GM23338 (cell line): ENCODE data around the gene MPP1.

Source experiments
- CREB1 ChIP-seq: fragments of 250-450 bp; sonication (Bioruptor Pico); IDR thresholded peaks from 2 replicates; pipeline ENCODE4 v1.5.0; 2020; ENCODE audit warnings: low read depth, mild to moderate bottlenecking, moderate library complexity
- CTCF ChIP-seq, 2 experiments: fragments of 200-600 bp in 1 of 2; sonication (generic) in 1 of 2; conservative IDR thresholded peaks; 2 replicates each; pipeline versions ENCODE4 v1.5.1 to v1.6.1; 2016 to 2017; ENCODE audit warnings: antibody characterized with exemption in 2 of 2, low read depth in 2 of 2, mild to moderate bottlenecking in 2 of 2, moderate library complexity in 1 of 2
- ETS1 ChIP-seq: IDR thresholded peaks from 2 replicates; pipeline ENCODE4 v1.6.1; 2016; ENCODE audit warnings: antibody characterized with exemption
- EZH2 ChIP-seq: fragments of 200-600 bp; sonication (generic); IDR thresholded peaks from one replicate; pipeline ENCODE4 v1.8.0; 2017; ENCODE audit warnings: antibody characterized with exemption, mild to moderate bottlenecking, low read depth; ENCODE audit not compliant: unreplicated experiment
- EZH2phosphoT487 ChIP-seq: fragments of 200-600 bp; sonication (generic); IDR thresholded peaks from one replicate; pipeline ENCODE4 v1.8.1; 2018; ENCODE audit warnings: antibody characterized with exemption; ENCODE audit not compliant: unreplicated experiment
- JUNB ChIP-seq: IDR thresholded peaks from one replicate; pipeline ENCODE4 v1.6.1; 2016; ENCODE audit warnings: antibody characterized with exemption; ENCODE audit not compliant: unreplicated experiment
- NANOG ChIP-seq: IDR thresholded peaks from 2 replicates; pipeline ENCODE4 v1.6.1; 2016; ENCODE audit warnings: antibody characterized with exemption, borderline replicate concordance
- POLR2AphosphoS5 ChIP-seq: IDR thresholded peaks from 2 replicates; pipeline ENCODE4 v1.6.1; 2016; ENCODE audit warnings: antibody characterized with exemption, low read depth
- REST ChIP-seq: IDR thresholded peaks from one replicate; pipeline ENCODE4 v1.6.1; 2018; ENCODE audit warnings: antibody characterized with exemption; ENCODE audit not compliant: unreplicated experiment
- STAT1 ChIP-seq: IDR thresholded peaks from one replicate; pipeline ENCODE4 v1.6.1; 2016; ENCODE audit warnings: antibody characterized with exemption; ENCODE audit not compliant: unreplicated experiment
- ZNF462 ChIP-seq: fragments of 250-450 bp; sonication (Bioruptor Pico); IDR thresholded peaks from 2 replicates; pipeline ENCODE4 v1.5.0; 2020; ENCODE audit warnings: mild to moderate bottlenecking, moderate library complexity

- TF ChIP-seq POLR2AphosphoS5, result no peak
- TF ChIP-seq CTCF (conservative IDR thresholded peaks at IDR 0.05; ENCODE audit: low read depth in 2 of 2), result no peak
- TF ChIP-seq REST, result no peak
- TF ChIP-seq JUNB, result no peak
- no peak for TF ChIP-seq EZH2
- no peak for TF ChIP-seq CREB1 (CRISPR knock-in tag)
- no peak for TF ChIP-seq EZH2phosphoT487
- TF ChIP-seq NANOG, result no peak
- no peak for TF ChIP-seq ETS1
- no peak for TF ChIP-seq STAT1
- TF ChIP-seq ZNF462 (CRISPR knock-in tag), result no peak
These were observed 20.9 kb downstream of the MPP1 start for GRCh38 chrX:154784149-154784995.
